ENCODE results near the gene PCDH11Y. TPM values are rescaled to one million over a fixed set of nuclear protein-coding genes. Genes with fewer than 3 reads are reported as not detected.
"Not testable (repeated sequence)": the region's sequence is repeated elsewhere in the genome, so short reads cannot be mapped to it uniquely, and the experiment has no call there.

The PCDH11Y gene
- total and polyA plus RNA-seq, 12 donors = 0.09 to 0.19 TPM; not detected in 10

GRCh38 chrY:5215116-5215515 lies 215.0 kb downstream of the PCDH11Y start:
- H3K9me3 ChIP-seq; ATAC-seq; intact Hi-C loops (cut with DNase I); DNase-seq; H3K36me3 ChIP-seq; H3K27me3 ChIP-seq; H3K27ac ChIP-seq; H3K4me3 ChIP-seq; H3K4me1 ChIP-seq: not testable (repeated sequence)
- 23 to 31% methylated on average over 1 of the region's 2 CpGs for WGBS, 2 donors

GRCh38 chrY:5324931-5325330 lies 324.8 kb downstream of the PCDH11Y start:
- H3K4me1 ChIP-seq; intact Hi-C loops (cut with DNase I); H3K36me3 ChIP-seq; ATAC-seq; DNase-seq; H3K27ac ChIP-seq; H3K9me3 ChIP-seq; H3K4me3 ChIP-seq; H3K27me3 ChIP-seq: not testable (repeated sequence)
- 70 to 81% methylated on average over 7 of the region's 7 CpGs for WGBS, 2 donors

- H3K27me3 ChIP-seq; H3K9me3 ChIP-seq; H3K27ac ChIP-seq; ATAC-seq; intact Hi-C loops (cut with DNase I); H3K36me3 ChIP-seq; DNase-seq; H3K4me3 ChIP-seq; H3K4me1 ChIP-seq: not testable (repeated sequence)
- 76 to 87% methylated on average over 2 to 3 of the region's 3 CpGs for WGBS, 2 donors
Observed at GRCh38 chrY:5342220-5342619, 342.1 kb downstream of the PCDH11Y start.

- H3K27me3 ChIP-seq; H3K9me3 ChIP-seq; H3K27ac ChIP-seq; H3K4me3 ChIP-seq; intact Hi-C loops (cut with DNase I); H3K36me3 ChIP-seq; H3K4me1 ChIP-seq; ATAC-seq; DNase-seq: not testable (repeated sequence)
Observed at GRCh38 chrY:5543705-5544104, 543.6 kb downstream of the PCDH11Y start.

- H3K27ac ChIP-seq; H3K27me3 ChIP-seq; ATAC-seq; H3K36me3 ChIP-seq; H3K4me3 ChIP-seq; intact Hi-C loops (cut with DNase I); DNase-seq; H3K9me3 ChIP-seq; H3K4me1 ChIP-seq: not testable (repeated sequence)
- WGBS, 2 donors = 55 to 64% methylated on average over 1 to 2 of the region's 2 CpGs
Observed at GRCh38 chrY:5638589-5638988, 638.5 kb downstream of the PCDH11Y start.

GRCh38 chrY:5679265-5679664 lies 679.2 kb downstream of the PCDH11Y start:
- H3K9me3 ChIP-seq; ATAC-seq; intact Hi-C loops (cut with DNase I); H3K27me3 ChIP-seq; DNase-seq; H3K27ac ChIP-seq; H3K4me3 ChIP-seq; H3K36me3 ChIP-seq; H3K4me1 ChIP-seq: not testable (repeated sequence)
- 72 to 81% methylated on average over 2 of the region's 2 CpGs for WGBS, 2 donors

GRCh38 chrY:5708727-5709126 lies 708.6 kb downstream of the PCDH11Y start:
- 90 to 93% methylated on average over 5 of the region's 5 CpGs for WGBS, 2 donors
- H3K27ac ChIP-seq; intact Hi-C loops (cut with DNase I): not testable (repeated sequence)

GRCh38 chrY:5709788-5710381 lies 709.8 kb downstream of the PCDH11Y start:
- intact Hi-C loops (cut with DNase I); H3K27ac ChIP-seq; H3K9me3 ChIP-seq; H3K27me3 ChIP-seq; ATAC-seq; DNase-seq; H3K4me1 ChIP-seq; H3K36me3 ChIP-seq; H3K4me3 ChIP-seq: not testable (repeated sequence)
- no CpG with 5 or more reads among the region's 1 CpG for WGBS, 2 donors

More at GRCh38 chrY:5708727-5709126, 708.6 kb downstream of the PCDH11Y start:
- H3K9me3 ChIP-seq, H3K36me3 ChIP-seq, ATAC-seq, H3K4me1 ChIP-seq, H3K27me3 ChIP-seq, DNase-seq, H3K4me3 ChIP-seq: not testable (repeated sequence)

GRCh38 chrY:5761403-5761802 lies 761.3 kb downstream of the PCDH11Y start:
- H3K27ac ChIP-seq; intact Hi-C loops (cut with DNase I); H3K4me1 ChIP-seq; H3K27me3 ChIP-seq; H3K36me3 ChIP-seq; ATAC-seq; DNase-seq; H3K4me3 ChIP-seq; H3K9me3 ChIP-seq: not testable (repeated sequence)
- WGBS, 2 donors = 43 to 63% methylated on average over 2 of the region's 3 CpGs

- H3K36me3 ChIP-seq; H3K27ac ChIP-seq; H3K4me3 ChIP-seq; H3K4me1 ChIP-seq; DNase-seq; H3K9me3 ChIP-seq; ATAC-seq; H3K27me3 ChIP-seq; intact Hi-C loops (cut with DNase I): not testable (repeated sequence)
- 67% methylated on average over 1 of the region's 1 CpG; no CpG with 5 or more reads in 1 of the 2 donors for WGBS, 2 donors
Observed at GRCh38 chrY:5776485-5776884, 776.4 kb downstream of the PCDH11Y start.
